ENCODE data around the gene SYT13. TPM values are rescaled to one million over a fixed set of nuclear protein-coding genes. Genes with fewer than 3 reads are reported as not detected.

The SYT13 gene
- total RNA-seq = 153 TPM

GRCh38 chr11:45285930-45286632 lies at the start of gene SYT13:
TSS of gene SYT13 (minus strand) at chr11:45286341. CDS start at chr11:45286207, 134 bp downstream.

Other genes with a start within 250 kb of the SYT13 start
- 9.1 TPM for gene PRDM11, start 139.7 kb downstream of the SYT13 start, total RNA-seq

All from parietal lobe (tissue), 1 donor.